ENCODE data around the gene CFAP161. TPM values are rescaled to one million over a fixed set of nuclear protein-coding genes. Genes with fewer than 3 reads are reported as not detected.

The CFAP161 gene
- total and polyA plus RNA-seq, 2 experiments from 2014 or later, result 0.13 TPM; not detected in 1

GRCh38 chr15:81097116-81097889, 36.8 kb upstream of the CFAP161 start:
- H3K27ac ChIP-seq (ENCODE audit: low read depth), result no peak overlapping the region
- H3K4me2 ChIP-seq, result no peak overlapping the region
- no peak for DNase-seq (ENCODE audit: low spot score)
- no peaks in the 10 kb centered on the region for H3F3A ChIP-seq (replicated peaks; ENCODE audit: low read depth)
- no peaks in the 10 kb centered on the region for H3K36me3 ChIP-seq (ENCODE audit: insufficient read depth)
- H2AFZ ChIP-seq, result no peak overlapping the region
- H3K27me3 ChIP-seq (ENCODE audit: insufficient read depth), result no peaks in the 10 kb centered on the region
- Mint-ChIP-seq H3K9me3 (no peaks in the 10 kb centered on the region; the same call in 2 of the 3 replicates), H3K36me3 (ENCODE audit: low read depth) (no peaks in the 10 kb centered on the region), H3K27ac (no peak overlapping the region), H3K4me1 (no peaks in the 10 kb centered on the region), H3K4me3 (no peak overlapping the region), H3K27me3 (ENCODE audit: insufficient read depth, low read depth, poor library complexity) (peaks cover 4% of the 10 kb centered on the region)
- no peaks in the 10 kb centered on the region for H3K4me1 ChIP-seq (ENCODE audit: insufficient read depth)
- peaks cover 4% of the 10 kb centered on the region; the same call in 1 of the 2 replicates for H3K9me2 ChIP-seq (ENCODE audit: insufficient read depth)
- no peaks in the 10 kb centered on the region for H4K20me1 ChIP-seq (replicated peaks; ENCODE audit: insufficient read depth)
- H3K79me2 ChIP-seq (replicated peaks; ENCODE audit: insufficient read depth), result no peaks in the 10 kb centered on the region
- no peak overlapping the region for H3K4me3 ChIP-seq
- ATAC-seq, result no peak
- TF ChIP-seq CREB1 (CRISPR knock-in tag; IDR thresholded peaks at IDR 0.05; ENCODE audit: low read depth), result no peak
- no peak for TF ChIP-seq JUNB (IDR thresholded peaks at IDR 0.05; ENCODE audit: unreplicated experiment)
- no peak for TF ChIP-seq ZNF331 (CRISPR knock-in tag; IDR thresholded peaks at IDR 0.05; ENCODE audit: low read depth)
- TF ChIP-seq, protein P1, sequence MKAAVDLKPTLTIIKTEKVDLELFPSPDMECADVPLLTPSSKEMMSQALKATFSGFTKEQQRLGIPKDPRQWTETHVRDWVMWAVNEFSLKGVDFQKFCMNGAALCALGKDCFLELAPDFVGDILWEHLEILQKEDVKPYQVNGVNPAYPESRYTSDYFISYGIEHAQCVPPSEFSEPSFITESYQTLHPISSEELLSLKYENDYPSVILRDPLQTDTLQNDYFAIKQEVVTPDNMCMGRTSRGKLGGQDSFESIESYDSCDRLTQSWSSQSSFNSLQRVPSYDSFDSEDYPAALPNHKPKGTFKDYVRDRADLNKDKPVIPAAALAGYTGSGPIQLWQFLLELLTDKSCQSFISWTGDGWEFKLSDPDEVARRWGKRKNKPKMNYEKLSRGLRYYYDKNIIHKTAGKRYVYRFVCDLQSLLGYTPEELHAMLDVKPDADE (IDR thresholded peaks at IDR 0.05), result no peak

DNA sequence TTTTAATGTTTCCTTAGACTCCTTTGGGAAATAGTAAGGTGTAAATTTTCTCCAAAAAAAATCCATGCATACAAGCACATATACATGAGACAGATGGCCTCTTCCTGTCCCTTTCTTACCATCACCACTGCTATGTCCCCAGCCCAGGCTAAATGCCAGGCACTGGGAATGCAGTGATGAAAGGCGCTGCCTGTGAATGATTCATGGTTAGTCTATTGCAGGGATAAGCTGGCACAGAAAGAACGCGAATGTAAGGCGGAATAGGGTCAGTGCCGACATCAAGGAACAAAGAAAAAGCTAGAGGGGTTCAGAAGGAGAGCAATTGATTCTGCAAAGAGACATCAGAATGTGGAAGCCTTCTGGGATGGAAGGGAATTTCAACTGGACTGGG, 36.2 kb upstream of the CFAP161 start:
- H3K27me3 Mint-ChIP-seq (ENCODE audit: insufficient read depth, low read depth, poor library complexity), result peaks cover 4% of the 10 kb centered on the region
- no peak for ATAC-seq
- TF ChIP-seq, protein P1 (IDR thresholded peaks at IDR 0.05), result no peak
- TF ChIP-seq EZH2phosphoT487 (IDR thresholded peaks at IDR 0.05; ENCODE audit: unreplicated experiment), result no peak
- no peak for TF ChIP-seq NANOG (IDR thresholded peaks at IDR 0.05; ENCODE audit: borderline replicate concordance)
- no peak for TF ChIP-seq JUNB (IDR thresholded peaks at IDR 0.05; ENCODE audit: unreplicated experiment)
- TF ChIP-seq ZNF331 (CRISPR knock-in tag; IDR thresholded peaks at IDR 0.05; ENCODE audit: low read depth), result no peak
- TF ChIP-seq, protein P2, sequence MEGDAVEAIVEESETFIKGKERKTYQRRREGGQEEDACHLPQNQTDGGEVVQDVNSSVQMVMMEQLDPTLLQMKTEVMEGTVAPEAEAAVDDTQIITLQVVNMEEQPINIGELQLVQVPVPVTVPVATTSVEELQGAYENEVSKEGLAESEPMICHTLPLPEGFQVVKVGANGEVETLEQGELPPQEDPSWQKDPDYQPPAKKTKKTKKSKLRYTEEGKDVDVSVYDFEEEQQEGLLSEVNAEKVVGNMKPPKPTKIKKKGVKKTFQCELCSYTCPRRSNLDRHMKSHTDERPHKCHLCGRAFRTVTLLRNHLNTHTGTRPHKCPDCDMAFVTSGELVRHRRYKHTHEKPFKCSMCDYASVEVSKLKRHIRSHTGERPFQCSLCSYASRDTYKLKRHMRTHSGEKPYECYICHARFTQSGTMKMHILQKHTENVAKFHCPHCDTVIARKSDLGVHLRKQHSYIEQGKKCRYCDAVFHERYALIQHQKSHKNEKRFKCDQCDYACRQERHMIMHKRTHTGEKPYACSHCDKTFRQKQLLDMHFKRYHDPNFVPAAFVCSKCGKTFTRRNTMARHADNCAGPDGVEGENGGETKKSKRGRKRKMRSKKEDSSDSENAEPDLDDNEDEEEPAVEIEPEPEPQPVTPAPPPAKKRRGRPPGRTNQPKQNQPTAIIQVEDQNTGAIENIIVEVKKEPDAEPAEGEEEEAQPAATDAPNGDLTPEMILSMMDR (conservative IDR thresholded peaks at IDR 0.05; ENCODE audit: low read depth in 2 of 2), result no peak
- TF ChIP-seq POLR2AphosphoS5 (IDR thresholded peaks at IDR 0.05; ENCODE audit: low read depth), result no peak
- TF ChIP-seq REST (IDR thresholded peaks at IDR 0.05; ENCODE audit: unreplicated experiment), result no peak
- no peak for TF ChIP-seq EZH2 (IDR thresholded peaks at IDR 0.05; ENCODE audit: low read depth, unreplicated experiment)
- no peak for TF ChIP-seq ZNF114 (CRISPR knock-in tag; IDR thresholded peaks at IDR 0.05)

More for the DNA sequence above, 36.2 kb upstream of the CFAP161 start:
- Mint-ChIP-seq H3K9me3 (no peaks in the 10 kb centered on the region), H3K4me1 (no peaks in the 10 kb centered on the region), H3K27ac (no peak overlapping the region; the same call in 1 of the 2 replicates), H3K36me3 (ENCODE audit: low read depth) (no peaks in the 10 kb centered on the region), H3K4me3 (no peak overlapping the region)
- DNase-seq (ENCODE audit: low spot score), result no peak
- H3K27ac ChIP-seq (ENCODE audit: low read depth), result no peak overlapping the region
- no peaks in the 10 kb centered on the region for H3F3A ChIP-seq (replicated peaks; ENCODE audit: low read depth)
- no peak overlapping the region for H3K4me2 ChIP-seq
- no peaks in the 10 kb centered on the region for H3K79me2 ChIP-seq (replicated peaks; ENCODE audit: insufficient read depth)
- no peaks in the 10 kb centered on the region for H4K20me1 ChIP-seq (replicated peaks; ENCODE audit: insufficient read depth)
- no peak overlapping the region for H3K4me3 ChIP-seq
- no peaks in the 10 kb centered on the region for H3K36me3 ChIP-seq (ENCODE audit: insufficient read depth)
- H2AFZ ChIP-seq, result no peak overlapping the region
- H3K9me2 ChIP-seq (ENCODE audit: insufficient read depth), result peaks cover 4% of the 10 kb centered on the region; the same call in 1 of the 2 replicates
- no peaks in the 10 kb centered on the region for H3K27me3 ChIP-seq (ENCODE audit: insufficient read depth)
- no peaks in the 10 kb centered on the region for H3K4me1 ChIP-seq (ENCODE audit: insufficient read depth)

All from GM23338 (cell line).